NOMO-1 (cell line): Measurements from ENCODE around the gene YEATS4.
A peak's percentile ranks its signal among the peaks of the same experiment; 100 is the strongest.

ENCODE experiments used
- DNase-seq, 2 experiments: peaks; one replicate each; lab custom pipeline; 2025; ENCODE audit not compliant: unreplicated experiment in 2 of 2; lab: John Stamatoyannopoulos, UW

The YEATS4 gene

DNA sequence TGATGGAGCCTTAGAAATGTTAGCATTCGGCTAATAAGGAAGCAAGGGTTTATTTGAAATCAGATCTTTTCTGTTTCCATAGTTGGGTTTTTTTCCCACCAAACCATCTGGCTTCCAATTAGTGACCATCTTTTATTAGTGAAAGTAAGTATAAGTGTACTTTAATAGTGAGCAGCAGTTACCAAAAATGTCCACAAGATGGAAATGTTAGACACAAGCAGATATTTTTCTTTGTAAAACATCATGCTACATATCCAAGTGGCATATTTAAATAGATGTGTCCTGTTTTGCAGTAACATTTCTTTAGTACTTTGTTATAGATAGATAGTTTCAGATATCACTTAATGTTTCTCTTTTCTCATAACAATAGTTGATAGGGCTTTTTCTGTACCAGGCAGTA lies 28.8 kb downstream of the YEATS4 start:
- DNase-seq, result peak in 1 of 2 experiments; percentile 26

DNA sequence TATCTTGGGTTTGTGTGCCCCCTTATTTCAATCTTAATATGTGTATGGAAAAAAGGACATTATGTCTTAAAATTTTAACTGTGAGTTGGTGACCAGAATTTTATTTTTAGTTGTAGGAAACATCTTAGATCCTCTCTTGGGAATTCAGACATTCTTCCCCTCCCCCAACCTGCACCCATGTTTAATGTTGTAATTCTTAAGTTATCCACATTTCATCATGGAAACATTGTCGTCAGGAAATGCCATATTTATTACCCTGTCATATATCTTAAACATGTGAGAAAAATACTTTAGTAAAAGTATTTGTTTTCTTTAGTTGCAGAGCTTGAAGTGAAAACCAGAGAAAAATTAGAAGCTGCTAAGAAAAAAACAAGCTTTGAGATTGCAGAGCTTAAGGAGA lies 30.3 kb downstream of the YEATS4 start:
- no peak for DNase-seq

DNA sequence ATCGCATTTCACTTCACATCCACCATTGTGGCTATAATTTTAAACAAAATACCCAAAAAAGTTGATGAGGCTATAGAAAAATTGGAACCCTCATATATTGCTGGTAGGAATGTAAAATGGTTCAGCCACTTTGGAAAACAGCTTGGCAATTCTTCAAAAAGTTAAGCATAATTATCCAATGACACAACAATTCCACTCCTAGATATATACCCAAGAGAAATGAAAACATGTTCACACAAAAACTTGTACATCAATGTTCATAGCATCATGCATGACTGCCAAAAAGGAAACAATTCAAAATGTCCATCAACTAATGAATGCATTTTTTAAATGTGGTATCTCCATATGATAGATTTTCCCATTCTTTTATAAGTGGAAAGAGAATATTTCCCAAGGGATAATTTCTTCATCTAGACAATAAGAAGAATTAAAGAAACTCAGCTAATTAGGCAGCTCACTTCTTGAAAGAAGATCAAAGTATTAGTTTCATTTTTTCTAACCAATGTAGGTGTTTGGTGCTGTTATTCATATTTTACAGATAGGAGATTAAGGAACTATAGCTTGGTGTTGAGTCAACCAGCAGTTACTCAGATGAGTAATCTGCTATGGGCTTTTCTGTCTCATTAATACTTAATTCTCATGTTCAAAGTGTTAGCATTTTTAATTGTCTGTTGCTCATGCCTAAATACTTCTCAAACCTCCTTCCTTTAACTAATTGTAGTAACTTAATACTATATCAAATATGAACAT lies 32.8 kb downstream of the YEATS4 start:
- no peak for DNase-seq

DNA sequence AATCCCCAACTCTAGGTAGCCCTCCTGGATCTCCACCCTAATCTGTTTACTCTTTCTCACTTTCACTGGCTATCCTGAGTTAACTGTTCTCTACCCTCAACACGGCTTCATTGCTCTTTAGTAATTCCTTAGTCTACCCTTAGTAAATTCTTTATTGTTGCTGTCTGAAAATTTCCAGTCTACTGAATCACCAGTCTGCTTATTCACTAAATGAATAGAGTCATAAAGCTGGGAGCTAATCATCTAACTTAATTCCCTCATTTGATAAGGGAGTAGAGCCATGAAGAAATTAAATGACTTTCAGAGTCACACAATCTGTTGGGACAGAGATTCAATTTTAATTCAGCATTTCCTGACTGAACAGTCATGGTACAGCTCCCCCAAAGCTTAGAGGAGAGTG lies 36.5 kb downstream of the YEATS4 start:
- DNase-seq, result no peak

DNA sequence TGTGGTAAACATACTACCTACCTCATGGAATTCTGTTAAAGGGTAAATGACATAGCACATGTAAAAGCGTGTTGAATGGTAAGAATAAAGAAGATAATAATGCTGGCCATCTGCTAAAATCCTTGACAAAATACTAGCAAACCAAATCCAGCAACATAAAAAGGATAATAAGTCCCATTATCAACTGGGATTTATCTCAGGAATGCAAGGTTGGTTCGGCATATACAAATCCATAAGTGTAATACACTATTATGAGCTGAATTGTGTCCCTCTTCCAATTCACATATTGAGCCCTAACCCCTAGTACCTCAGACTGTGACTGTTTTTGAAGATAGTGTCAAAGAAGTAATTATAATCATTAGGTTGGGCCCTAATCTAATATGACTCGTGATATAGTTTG lies 37.4 kb downstream of the YEATS4 start:
- DNase-seq, result no peak

DNA sequence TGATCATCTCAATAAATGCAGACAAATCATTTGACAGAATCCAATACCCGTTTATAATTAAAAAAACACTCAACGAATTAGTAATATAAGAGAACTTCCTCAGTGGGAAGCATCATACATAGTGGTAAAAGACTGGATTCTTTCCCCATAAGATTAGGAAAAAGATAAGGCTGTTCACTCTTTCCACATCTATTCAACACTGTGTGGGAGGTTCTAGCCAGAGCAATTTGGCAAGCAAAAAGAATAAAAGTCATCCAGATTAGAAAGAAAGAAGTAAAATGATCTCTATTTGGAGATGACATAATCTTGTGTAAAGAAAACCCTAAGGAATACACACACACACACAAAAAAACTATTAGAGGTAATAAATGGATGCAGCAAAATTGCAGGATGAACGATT lies 38.4 kb downstream of the YEATS4 start:
- DNase-seq, result no peak

DNA sequence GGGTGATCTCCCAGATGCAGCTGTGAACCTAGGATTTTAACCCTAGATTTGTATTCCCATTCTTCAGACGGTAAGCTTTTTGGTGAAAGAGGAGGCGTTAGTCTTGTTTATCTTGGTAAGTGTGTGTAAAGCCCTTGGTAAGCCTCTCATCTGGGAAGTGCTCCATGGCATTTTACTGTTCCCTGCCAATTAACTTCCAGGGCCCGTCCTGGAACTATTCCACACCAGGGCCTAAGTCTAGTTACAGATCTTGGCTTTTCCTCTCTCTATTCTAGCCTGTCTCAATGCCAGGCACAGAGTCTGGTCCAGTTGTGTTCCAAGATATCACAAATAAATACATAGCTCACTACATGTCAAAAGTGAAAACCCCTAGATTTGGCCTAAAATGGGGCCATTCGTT lies 42.4 kb downstream of the YEATS4 start:
- no peak for DNase-seq

DNA sequence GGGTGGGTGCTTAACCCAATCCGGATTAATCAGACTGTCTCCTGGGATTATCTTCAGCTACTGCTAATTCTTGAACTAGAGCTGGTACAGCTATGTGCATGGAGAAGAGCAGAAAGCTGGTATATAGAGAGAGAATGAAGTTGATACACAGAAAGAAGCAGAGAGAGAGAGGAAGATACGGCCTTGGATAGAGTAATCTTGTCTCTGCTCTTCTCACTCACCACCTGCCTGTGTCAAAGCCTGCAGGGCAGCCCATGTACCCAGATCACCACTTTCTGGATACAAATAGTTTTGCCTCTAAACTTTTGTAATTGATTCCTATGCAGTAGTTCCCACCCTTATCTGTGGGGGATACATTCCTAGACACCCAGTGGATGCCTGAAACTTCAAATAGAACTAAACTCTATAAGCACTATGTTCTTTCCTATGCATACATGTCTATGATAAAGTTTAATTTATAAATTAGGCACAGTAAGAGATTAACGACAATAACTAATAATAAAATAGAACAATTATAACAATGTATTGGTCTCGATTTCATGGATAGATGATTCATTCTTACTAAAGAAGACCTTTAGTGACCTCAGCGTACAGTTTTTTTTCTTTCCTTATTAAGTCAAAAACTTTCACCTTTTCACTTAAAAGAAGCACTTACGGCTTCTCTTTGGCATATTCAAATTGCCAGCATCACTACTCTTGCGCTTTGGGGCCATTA lies 45.5 kb downstream of the YEATS4 start:
- DNase-seq, result no peak

DNA sequence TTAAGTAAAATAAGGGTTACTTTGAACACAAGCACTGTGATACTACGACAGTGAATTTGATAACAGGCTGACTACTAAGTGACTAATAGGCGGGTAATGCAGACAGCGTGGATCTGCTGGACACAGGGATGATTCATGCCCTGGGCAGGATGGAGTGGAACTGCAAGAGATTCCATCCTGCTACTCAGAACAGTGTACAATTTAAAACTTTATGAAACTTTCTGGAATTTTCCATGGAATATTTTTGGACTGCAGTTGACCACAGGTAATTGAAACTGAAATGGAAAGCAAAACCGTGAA lies 46.0 kb downstream of the YEATS4 start:
- no peak for DNase-seq

DNA sequence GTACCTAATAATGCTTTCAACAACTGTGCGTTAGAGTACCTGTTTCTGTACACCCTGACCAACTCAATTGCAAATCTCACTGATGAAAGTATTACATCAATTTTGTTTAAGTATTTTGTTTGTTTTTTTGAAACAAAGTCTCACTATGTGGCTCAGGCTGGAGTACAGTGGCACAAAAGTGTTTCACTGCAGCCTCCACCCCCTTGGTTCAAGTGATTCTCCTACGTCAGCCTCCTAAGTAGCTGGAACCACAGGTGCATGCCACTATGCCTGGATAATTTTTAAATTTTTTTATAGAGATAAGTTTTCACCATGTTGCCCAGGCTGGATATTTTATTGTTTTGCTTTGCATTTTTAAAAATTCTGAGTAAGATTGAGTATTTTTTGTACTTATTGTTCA lies 46.7 kb downstream of the YEATS4 start:
- DNase-seq, result no peak

DNA sequence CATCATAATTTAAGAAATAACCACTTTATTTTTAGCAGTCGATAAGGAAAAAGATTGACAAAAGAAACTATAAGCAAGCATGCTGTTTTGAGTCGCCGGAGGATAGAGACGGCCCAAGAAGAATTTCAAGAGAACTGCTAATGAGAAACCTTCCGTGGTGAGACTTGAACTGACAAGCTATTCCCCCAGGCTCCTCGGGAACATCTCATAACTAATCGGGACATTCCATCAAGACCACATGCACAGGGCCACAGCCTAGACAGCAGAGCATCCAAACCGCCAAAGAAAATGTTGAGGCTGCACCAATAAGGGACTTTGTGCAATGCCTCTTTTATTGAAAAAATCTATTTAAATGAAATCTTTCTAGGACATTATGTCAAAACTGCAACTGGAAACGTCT lies 51.0 kb downstream of the YEATS4 start:
- DNase-seq, result no peak

DNA sequence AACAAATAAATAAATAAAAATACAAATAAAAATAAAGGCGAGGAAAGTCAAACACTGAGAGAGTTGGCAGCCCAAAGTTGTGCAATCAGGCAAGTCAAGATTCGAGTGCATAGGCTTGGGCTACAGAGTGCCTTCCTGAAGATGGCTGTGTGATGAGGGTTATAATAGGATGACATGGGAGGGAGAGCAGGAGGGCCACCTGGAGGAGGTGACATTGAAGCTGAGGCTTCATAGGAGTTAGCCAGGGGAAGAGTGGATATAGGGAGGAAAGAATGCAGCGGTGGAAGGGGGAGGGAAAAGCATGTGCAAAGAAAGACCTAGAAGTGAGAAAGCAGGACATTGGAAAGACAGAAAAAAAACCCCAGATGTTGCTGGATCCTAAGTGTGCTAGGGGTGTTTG lies 53.1 kb downstream of the YEATS4 start:
- DNase-seq, result no peak

DNA sequence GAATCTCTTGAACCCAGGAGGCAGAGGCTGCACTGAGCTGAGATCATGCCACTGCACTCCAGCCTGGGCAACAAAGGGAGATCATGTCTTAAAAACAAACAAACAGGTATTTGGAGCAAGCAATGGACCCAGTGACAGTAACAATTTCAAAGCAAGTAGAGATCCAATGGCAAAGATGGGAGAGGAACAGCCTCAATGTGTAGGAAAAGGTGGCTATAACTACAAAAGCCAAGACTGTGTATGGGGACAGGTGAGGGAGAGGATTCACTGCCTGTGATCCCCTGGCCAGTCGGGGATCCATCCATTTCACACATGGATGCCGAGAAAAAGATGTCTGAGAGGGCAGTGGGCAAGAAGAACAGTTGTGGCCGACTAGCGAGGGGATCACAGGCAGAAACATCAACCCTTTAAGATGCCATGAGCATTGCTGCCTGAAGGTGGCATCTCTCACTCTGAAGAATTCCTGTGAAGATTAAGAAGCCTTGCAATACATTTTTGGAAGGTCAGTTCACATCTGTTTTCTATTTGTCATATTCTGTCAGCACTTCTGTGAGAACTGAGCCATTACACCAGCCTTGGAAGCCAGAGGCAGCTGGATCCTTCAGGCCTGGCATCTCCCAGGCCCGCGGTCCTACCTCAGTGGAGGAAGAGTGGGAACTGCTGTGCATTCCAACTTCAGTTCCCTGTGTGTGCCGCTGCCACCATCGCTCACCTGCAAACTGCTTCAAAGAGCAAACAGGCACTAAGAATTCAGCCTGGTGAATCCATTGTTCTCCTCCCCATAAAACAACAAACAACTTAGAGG lies 56.1 kb downstream of the YEATS4 start:
- peak in 1 of 2 experiments; percentile 15 for DNase-seq

DNA sequence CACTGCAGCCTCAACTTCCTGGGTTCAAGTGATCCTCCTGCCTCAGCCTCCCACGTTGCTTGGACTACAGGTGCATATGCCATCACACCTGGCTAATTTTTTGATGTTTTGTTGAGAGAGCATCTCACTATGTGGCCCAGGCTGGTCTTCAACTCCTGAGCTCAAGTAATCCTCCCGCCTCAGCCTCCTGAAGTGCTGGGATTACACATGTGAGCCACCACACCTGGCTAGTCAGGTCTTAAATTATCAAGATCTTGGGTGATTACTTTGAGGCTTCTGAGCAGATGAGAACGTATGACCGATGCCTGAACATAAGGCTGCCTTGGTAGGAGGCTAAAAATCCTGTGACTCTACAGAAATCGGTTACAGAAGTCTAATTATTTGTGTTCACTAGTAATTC lies 57.7 kb downstream of the YEATS4 start:
- no peak for DNase-seq

DNA sequence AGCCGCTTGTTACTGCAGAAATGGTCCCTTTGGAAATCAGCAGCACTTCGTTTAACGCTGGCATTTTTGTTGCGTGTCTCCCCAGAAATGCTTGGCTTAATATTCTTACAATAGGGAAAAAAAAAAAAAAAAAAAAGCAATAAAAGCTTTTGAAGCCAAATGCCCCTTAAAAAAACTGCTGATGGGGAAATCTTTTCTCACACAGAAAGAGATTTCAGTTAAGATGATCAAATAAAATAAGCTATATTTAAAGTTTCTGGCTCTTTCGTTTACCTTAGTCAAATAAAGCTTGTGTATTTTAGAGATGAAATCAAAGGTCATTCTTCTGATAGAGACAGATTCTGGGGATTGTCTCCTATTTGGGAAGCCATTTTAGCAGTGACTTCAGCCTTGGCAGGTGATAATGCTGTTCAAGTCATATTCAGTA lies 58.2 kb downstream of the YEATS4 start:
- no peak for DNase-seq

DNA sequence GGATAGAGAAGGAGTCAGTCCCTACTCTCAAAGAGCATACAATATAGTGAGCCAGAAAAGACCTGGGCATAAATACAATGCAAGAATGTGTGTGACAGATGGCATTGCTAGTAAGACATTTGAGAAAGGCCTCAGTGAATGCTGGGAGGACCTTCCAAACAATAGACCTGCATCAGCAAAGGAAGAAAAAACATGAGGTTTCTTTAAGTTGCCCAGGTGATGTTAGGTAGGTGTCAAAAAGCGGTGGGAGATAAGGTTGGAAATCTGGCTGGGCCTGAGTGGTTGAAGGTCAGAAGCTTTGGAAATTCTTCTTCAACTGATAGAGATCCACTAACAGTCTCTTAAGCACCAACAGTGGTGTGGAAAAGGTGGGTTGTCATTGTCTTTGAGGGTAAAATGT lies 60.2 kb downstream of the YEATS4 start:
- DNase-seq, result no peak

DNA sequence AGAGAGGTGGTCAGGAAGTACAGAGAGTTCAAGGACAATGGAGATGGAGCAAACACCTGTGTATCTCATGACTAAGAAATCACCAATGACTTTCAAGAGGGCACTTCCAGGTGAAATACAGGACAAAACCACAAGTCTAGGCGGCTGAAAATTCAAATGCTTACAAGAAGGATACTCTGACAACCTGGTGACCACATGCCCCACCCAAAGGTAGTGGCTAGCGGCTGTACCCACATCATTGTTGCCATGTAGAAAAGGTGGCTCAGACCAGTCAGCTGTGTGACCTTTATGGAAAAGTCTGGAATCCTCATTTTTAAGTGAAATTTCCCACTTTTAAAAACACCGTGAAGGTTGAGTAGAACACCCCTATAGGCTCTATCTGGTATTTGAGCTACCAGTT lies 62.0 kb downstream of the YEATS4 start:
- DNase-seq, result no peak

DNA sequence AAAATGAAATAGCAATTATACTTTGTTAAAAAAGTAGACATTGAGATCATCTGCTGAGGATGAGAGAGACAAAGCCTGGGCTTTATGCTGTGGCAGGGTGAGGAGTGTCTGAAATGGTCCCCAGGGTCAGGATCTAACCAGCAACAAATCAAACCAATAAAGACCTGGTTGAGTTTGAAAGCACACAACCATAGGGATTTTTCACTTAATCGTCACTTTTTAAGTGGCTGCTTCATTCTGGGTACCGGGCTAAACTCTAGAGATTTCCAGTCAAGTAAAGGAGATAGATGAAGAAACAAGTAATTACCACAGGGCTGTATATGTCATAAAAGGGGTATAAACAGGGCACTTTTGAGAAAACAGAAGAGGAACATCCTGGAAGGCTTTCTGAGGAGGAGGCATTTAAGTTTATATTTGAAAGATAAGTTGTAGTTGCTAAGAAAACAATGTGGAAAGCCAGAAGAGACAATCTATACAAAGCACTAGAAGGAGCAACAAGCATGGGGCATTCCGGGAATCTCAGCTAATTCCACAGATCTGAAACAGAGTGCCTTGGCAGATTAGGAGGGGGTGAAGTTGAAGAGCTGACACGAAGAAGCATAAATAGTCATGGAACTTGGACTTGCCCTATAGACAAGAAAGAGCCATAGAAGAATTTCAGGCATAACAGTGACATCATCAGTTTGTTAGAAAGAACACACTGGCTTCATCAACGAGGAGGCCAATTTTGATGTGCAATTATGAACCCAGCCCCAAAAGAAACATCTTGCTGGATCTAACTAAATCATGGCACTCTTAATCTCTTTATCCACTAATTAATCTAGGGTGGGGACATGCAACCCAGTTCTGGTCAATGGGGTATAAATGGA lies 63.7 kb downstream of the YEATS4 start:
- DNase-seq, result no peak

DNA sequence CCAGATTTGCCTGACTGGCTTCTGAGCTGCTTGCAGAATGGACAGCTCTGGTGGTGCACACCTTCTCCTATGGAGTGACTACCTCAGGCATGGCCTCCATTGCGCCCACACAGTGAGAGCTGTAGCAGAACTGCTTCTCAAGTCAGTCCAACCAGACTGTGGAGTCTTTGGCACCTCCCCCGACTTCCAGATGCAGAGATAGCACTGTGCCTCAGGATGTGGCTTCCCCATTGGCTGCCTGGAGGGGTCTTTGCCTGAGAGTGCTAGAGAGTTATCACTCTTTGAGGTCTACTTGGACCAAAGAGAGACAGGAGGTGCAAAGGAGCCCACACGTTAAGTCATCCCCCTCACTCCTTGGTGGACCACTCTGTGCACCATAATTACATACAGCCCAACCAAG lies 65.9 kb downstream of the YEATS4 start:
- DNase-seq, result no peak

DNA sequence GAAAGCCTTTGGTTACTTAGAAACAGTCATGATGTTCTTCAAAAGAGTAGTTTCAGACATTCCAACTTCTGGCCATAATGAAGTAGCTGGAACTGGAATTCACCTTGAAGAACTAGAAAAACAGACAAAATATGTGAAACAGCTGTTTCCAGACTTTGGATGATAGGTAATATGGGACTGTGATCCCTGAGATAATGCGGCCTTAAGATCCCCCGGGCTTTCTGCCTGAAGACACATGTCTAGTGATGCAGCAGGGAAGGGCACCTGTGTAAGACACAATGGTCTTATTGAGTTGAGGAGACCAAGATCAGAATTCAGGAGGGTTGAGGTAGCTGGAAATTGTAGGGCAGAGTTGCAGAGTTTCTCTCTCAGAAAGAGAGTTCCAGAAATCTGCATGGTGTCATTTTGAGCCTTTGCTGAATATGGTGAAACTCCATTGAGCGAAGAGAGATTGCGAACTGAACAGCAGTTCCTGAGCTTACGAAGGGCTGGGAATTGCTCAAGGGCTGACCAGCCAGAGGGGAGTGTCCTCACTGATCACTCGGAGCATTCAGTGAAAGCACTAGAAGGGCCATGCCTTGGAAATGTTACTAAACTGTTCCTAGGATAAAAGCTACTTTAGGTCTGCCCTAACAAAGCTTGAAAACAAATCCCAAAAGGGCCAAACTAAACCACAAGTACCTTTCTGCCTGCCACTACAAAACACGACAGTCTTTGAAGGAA lies 69.0 kb downstream of the YEATS4 start:
- no peak for DNase-seq
